GM21381 (cell line): Measurements from ENCODE around the gene RHBDL3.

ENCODE experiments used
- ATAC-seq: cut with Tn5 transposase; IDR thresholded peaks from one replicate; pipeline ENCODE4 v1.9.1; 2021; ENCODE audit warnings: mild to moderate bottlenecking, moderate library complexity; ENCODE audit not compliant: unreplicated experiment

RHBDL3 gene

GRCh38 chr17:32266389-32267301, 1.0 kb downstream of the RHBDL3 start:
- no peak for ATAC-seq

- no peak for ATAC-seq
Observed at GRCh38 chr17:32267690-32268205, 2.1 kb downstream of the RHBDL3 start.

GRCh38 chr17:32268734-32269288, 3.2 kb downstream of the RHBDL3 start:
- no peak for ATAC-seq

- no peak for ATAC-seq
Observed at GRCh38 chr17:32269377-32269776, 3.7 kb downstream of the RHBDL3 start.

- ATAC-seq = no peak
Observed at GRCh38 chr17:32271844-32272243, 6.2 kb downstream of the RHBDL3 start.

GRCh38 chr17:32274101-32274500, 8.5 kb downstream of the RHBDL3 start:
- ATAC-seq = no peak

- no peak for ATAC-seq
Observed at GRCh38 chr17:32274643-32275042, 9.0 kb downstream of the RHBDL3 start.

- no peak for ATAC-seq
Observed at GRCh38 chr17:32275060-32276042, 9.7 kb downstream of the RHBDL3 start.

- no peak for ATAC-seq
Observed at GRCh38 chr17:32276171-32276601, 10.6 kb downstream of the RHBDL3 start.

GRCh38 chr17:32277284-32277683, 11.7 kb downstream of the RHBDL3 start:
- no peak for ATAC-seq

GRCh38 chr17:32278815-32279214, 13.2 kb downstream of the RHBDL3 start:
- ATAC-seq = no peak

- ATAC-seq = no peak
Observed at GRCh38 chr17:32279891-32280716, 14.5 kb downstream of the RHBDL3 start.

- ATAC-seq = no peak
Observed at GRCh38 chr17:32281011-32281451, 15.4 kb downstream of the RHBDL3 start.

- no peak for ATAC-seq
Observed at GRCh38 chr17:32283745-32284201, 18.1 kb downstream of the RHBDL3 start.

GRCh38 chr17:32285306-32285705, 19.7 kb downstream of the RHBDL3 start:
- ATAC-seq = no peak

- ATAC-seq = no peak
Observed at GRCh38 chr17:32285746-32286517, 20.3 kb downstream of the RHBDL3 start.

GRCh38 chr17:32286518-32286900, 20.9 kb downstream of the RHBDL3 start:
- no peak for ATAC-seq

GRCh38 chr17:32287804-32288511, 22.3 kb downstream of the RHBDL3 start:
- no peak for ATAC-seq

GRCh38 chr17:32288615-32289014, 23.0 kb downstream of the RHBDL3 start:
- ATAC-seq = no peak
